Measurements from ENCODE around the gene ZNF362.

DNA sequence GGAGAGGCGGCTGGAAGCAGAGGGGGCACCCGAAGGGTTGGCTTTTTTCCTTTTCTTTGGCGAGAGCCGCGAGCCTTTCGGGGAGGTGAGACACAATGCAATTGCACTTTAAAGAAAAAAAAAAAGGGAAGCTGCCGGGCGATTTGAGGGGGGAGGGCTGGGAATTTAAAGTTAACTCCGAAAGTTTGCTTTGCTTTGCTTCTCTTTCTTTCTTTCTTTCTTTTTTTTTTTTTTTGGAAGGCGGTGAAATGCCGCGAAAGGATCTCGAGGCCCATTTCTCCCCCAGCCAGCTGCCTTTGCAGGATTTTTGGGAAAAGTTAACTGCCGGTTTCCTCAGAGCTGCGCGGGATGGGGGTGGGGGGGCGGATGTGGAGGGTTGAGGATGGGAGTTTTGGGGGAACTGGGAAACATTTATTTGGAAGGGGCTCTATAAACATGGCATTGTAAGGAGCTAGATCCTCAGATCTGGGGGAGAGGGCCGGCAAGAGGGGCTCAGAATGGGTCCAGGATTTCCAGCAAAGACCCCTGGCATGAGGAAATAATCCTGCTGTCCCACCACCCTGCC, 997 bp downstream of the ZNF362 start:
- no peak for TF ChIP-seq CTCF (conservative IDR thresholded peaks at IDR 0.05; ENCODE audit: low read length)
- no peak for TF ChIP-seq EZH2phosphoT487 (IDR thresholded peaks at IDR 0.05; ENCODE audit: borderline replicate concordance, low read depth, low read length)
